NCI-H1105 (cell line): Measurements from ENCODE around the gene TRMT10C.
"Not testable (repeated sequence)": the region's sequence is repeated elsewhere in the genome, so short reads cannot be mapped to it uniquely, and the experiment has no call there.

Source experiments
- DNase-seq: peaks from one replicate; lab custom pipeline; 2025; lab: John Stamatoyannopoulos, UW

Gene TRMT10C

DNA sequence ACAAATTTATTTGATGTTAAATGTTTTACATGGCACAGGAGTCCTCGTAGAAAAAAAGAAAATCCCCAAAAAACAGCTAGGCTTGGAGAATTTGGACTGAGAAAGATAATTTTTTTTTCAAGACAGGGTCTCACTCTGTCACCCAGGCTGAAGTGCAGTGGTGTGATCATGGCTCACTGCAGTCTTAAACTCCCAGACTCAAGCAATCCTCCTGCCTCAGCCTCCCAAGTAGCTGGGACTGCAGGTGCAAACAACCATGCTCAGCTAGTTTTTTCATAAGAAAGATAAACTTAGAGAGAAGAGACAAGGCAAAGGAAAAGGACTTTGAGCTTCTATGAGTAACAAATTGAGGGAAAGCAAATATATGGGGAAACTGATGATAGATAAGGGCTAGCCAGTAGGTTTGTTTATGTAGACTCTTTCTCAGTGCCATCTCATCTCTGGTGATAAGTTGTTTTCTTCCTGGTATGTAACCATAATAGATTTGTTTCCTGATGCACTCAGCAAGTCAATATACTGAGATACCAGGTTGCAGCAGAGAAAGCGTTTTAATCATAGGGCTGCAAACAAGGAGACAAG is 13.1 kb upstream of the TRMT10C start:
- DNase-seq, result no peak

DNA sequence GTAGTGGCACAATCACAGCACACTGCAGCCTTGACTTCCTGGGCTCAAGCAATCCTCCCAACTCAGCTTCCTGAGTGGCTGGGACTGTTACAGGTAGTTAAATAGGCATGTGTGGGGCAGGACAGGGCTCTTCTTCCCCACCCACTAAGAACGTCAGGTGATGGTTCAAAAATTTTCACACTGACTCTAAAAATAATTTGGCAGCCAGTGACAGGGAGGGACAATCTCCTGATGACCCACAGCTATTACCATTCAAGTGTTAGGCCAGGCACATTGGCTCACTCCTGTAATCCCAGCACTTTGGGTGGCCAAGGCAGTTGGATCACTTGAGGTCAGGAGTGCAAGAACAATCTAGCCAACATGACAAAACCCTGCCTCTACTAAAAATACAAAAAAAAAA is 12.2 kb upstream of the TRMT10C start:
- DNase-seq, result no peak

DNA sequence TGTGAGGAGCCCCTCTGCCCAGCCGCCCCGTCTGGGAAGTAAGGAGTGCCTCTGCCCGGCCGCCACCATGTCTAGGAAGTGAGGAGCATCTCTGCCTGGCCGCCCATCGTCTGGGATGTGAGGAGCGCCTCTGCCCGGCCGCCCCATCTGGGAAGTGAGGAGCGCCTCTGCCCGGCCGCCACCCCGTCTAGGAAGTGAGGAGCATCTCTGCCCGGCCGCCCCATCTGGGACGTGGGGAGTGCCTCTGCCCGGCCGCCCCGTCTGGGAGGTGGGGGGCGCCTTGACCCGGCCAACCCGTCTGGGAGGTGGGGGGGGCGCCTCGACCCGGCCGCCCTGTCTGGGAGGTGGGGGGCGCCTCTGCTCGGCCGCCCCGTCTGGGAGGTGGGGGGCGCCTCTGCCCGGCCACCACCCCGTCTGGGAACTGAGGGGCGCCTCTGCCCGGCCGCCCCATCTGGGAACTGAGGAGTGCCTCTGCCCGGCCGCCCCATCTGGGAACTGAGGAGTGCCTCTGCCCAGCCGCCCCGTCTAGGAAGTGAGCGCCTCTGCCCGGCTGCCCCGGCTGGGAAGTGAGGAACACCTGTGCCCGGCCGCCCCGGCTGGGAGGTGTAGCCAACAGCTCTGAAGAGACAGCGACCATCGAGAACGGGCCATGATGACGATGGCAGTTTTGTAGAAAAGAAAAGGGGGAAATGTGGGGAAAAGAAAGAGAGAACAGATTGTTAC is 10.1 kb upstream of the TRMT10C start:
- DNase-seq, result not testable (repeated sequence)

DNA sequence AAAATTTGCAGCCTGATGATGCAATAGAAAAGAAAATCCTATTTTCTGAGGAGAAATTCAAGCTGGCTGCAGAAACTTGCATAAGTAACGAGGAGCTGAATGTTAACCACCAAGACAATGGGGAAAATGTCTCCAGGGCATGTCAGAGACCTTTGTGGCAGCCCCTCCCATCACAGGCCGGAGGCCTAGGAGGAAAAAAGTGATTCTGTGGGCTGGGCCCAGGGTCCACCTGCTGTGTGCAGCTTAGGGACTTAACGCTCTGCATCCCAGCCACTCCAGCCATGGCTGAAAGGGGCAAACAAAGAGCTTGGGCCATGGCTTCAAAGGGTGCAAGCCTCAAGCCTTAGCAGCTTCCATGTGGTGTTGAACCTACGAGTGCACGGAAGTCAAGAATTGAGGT is 8.3 kb upstream of the TRMT10C start:
- not testable (repeated sequence) for DNase-seq

DNA sequence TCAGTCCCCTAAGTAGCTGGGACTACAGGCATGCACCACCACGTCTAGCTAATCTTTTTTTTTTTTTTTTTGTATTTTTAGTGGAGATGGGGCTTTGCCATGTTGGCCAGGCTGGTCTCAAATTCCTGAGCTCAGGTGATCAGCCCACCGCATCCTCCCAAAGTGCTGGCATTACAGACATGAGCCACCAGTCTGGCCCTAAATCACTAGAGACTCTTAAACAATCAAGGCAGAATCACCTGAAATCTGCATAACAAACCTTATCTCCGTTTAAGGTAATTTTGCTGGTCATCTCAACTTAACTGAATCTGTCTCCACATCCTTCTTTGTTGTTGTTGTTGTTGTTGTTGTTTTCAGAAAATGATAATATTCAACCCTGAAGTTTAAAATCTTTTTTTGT is 5.6 kb upstream of the TRMT10C start:
- DNase-seq, result no peak

DNA sequence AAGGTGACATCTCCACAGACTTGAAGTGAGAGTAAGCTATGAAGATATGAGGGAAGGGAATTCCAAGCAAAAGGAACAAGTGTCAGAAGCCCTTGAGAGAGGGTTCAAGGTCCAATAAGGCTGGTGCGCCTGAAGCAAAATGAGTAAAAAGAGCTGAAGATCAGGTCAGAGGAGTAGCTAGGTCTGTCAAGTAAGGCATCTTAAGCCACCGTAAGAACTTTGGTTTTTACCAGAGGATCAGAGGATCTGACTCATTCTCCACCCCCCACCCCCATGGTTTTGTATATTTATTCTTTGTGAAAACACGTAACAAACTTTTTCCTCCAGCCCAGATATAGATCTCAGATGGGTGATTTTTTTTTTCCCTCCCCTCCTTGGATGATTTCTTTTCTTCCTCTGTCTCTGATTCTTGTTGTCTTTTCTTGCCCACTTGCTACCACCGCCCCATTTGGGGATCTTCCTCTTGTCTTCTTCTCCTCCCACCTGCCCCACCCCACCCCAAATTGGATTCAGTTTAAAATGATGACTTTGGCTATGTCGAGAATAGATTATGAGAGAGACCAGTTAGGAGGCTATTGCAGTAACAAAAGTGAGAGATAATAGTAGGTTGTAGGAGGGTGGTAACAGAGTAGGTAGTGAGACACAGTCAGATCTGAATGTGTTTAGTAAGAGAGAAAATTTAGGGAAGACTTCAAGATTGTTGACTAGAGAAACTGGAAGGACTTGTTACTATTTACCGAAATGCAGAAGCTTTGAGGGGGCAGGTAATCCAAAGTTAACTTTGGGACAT is 6.1 kb downstream of the TRMT10C start:
- no peak for DNase-seq

DNA sequence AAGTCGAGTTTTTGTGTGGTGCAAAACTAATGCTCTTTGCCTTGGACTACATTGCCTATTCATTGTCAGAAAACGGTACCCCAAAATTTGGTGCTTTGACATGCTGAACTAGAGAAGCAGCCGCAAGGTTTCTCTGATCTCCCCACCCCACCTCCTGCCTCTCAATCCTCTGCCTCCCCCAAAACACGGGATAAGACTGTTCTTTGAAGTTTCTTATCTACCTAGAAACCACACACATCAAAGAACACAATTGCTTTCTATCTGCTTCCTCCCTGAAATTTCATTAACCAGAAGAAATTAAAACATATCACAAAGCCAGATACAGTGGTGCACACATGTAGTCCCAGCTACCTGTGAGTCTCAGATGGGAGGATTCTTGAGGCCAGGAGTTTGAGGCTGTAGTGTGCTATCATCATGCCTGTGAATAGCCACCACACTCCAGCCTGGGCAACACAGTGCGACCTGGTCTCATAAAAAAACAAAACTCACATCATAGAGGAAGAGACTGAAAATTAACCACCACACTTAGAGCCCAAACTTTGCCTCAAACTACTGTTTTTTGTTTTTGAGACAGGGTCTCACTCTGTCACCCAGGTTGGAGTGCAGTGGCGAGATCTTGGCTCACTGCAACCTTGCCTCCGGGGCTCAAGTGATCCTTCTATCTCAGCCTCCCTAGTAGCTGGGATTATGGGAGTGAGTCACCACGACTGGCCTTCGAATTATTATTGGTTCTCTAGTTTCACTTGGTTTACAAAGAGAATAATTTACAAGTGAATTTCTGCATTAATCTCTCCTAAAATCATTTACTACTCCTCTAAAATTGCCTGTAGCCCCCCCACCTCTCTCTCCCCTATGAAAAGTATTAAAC is 9.6 kb downstream of the TRMT10C start:
- no peak for DNase-seq

DNA sequence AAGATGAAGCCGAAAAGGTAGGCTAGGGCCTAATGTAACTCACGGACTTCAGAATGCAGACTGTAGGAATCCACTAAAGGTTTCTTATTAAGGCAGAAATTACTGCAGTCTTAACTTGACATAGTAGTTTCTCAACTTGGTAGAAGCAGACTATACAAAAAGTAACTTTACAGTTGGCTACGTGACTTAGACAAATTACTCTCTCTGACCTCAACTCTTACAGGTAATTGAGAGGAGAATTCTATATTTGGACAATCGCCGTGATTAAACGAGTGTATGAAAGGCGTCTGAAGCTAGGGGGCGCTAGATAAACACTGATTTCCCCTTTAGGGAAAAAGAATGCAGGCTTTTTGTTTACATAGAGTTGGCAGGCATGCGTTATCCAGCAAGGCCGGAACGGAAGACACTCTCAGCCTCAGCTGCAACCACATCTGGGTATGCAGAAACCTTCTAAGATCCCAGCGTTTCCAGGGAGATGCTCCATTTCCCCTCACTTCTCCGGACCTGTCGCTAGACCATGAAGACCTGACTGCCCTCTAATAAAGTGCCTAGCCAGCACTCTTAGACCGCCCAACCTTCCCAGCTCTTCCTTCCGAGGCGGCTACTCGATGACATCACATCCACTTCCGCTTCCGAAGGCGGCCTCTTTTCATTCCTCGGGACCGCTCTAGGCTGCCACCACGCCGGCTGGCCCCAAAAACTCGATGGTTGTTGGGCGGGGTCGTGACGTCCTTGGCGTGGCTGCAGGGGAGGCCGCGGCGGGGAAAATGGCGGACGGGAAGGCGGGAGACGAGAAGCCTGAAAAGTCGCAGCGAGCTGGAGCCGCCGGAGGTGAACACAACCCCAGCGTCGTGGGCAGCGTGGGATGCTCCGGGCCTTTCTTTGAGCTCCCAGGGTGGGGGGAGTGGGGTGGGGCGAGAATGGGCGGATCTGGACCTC is 12.1 kb downstream of the TRMT10C start, which contains the start of gene PCNP:
Gene PCNP (plus strand): TSS at position 732 of the 939 bp plus-strand sequence. CDS start 36 bp downstream, at position 768.
- peak; percentile 97 for DNase-seq

DNA sequence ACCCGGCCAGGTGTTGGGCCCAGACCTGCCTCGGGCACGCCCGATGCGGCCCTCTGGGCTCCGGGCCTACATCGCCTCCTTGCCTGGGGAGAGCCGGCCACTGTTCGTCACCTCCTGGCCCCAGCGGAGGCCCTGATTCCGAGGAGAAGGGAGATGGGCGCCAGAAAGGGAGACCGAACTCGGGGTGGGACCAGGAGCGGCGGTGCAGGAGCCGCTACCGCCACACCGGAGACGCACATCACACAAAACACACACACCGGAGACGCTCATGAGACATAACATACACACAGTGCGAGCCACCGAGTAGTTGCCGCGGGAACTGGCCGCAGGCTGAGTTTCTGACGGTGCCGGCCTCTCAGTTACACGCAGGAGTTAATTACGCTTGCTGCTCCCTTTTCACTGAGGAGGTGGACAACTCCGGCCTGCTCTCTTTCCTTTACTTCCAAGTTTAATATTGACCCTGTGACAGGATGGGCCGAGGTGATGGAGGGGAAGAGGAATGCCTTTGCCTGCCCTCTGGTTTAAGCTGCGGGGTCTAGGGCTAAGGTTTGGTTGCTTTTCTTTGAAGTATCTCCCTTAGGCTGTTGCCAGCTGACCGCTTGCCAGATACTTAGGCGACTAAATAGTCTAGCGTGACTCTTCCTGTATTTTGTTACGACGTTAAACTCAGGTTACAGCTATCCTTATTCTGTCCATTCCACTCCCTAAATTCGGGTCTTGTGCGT is 12.9 kb downstream of the TRMT10C start:
- DNase-seq, result peak; percentile 54

DNA sequence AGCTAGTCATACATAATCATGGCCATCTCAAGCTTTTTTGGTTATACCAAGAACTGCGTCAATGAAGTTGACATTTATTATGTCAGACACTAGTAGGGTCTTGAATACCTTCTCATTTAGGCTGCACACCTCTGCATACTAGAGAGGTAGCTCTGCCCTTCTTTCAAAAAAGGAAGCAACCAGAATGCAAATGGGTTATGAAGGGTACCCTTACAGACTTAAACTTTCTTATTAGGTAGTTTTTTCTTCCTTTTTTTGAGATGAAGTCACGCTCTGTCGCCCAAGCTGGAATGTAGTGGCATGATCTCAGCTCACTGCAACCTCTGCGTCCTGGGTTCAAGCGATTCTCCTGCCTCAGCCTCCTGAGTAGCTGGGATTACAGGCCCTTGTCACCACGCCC is 15.6 kb downstream of the TRMT10C start:
- no peak for DNase-seq

DNA sequence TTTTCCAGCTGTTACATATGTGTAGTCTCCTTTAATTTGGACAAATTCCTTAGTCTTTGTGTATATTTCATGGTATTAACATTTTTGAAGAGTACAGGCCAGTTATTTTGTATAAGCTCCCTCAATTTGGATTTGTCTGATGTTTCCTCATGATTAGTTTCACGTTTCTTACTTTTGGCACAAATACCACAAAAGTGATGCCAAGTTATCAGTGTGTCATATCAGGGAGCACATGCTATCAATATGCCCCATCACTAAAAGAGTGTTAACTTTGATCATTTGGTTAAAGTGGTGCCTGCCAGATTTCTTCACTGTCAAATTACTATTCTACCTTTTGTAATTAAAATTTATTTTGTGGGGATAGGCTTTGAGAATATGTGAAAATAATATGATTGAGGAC is 26.9 kb downstream of the TRMT10C start:
- DNase-seq, result no peak

DNA sequence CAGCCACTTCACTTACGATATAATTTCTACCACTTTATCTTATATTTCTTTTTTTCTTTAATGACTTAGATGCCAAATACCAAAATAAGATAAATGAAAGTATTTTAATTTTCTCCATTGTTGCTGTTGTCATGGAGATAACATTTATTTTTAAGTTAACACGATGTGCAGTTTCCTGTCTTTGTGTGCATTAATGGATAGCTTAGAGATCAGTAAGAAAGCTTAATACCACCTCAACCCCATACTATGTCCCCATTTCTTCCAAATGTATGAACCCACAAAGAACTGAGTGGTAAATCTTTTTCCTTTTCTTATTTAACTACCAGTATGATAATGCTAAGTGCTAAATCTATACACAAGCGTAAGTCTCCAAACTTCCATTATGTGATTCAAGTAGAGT is 29.4 kb downstream of the TRMT10C start:
- no peak for DNase-seq

DNA sequence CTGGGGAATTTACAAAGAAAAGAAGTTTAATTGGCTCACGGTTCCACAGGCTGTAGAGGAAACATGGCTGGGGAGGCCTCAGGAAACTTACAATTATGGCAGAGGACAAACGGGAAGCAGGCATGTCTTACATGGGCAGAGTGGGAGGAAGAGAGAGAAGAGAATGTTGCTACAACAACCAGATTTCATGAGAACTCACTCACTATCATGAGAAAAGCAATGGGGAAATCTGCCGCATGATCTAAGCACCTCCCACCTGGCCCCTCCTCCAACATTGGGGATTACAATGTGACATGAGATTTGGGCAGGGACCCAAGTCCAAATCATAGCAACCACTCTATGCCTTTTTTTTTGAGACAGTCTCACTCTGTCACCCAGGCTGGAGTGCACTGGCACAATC is 41.1 kb downstream of the TRMT10C start:
- no peak for DNase-seq

DNA sequence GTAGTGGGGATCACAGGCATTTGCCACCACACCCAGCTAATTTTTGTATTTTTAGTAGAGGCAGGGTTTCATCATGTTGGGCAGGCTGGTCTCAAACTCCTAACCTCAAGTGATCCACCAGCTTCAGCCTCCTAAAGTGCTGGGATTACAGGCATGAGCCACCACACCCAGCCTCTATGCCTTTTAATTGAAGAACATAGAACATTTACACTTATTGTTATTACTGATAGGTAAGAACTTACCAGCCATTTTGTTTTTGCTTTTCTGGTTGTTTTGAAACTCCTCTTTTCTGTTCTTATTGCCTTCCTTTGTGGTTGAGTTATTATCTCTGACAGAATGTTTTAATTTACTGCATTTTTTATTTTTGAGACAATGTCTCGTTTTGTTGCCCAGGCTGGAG is 41.5 kb downstream of the TRMT10C start:
- DNase-seq, result no peak

DNA sequence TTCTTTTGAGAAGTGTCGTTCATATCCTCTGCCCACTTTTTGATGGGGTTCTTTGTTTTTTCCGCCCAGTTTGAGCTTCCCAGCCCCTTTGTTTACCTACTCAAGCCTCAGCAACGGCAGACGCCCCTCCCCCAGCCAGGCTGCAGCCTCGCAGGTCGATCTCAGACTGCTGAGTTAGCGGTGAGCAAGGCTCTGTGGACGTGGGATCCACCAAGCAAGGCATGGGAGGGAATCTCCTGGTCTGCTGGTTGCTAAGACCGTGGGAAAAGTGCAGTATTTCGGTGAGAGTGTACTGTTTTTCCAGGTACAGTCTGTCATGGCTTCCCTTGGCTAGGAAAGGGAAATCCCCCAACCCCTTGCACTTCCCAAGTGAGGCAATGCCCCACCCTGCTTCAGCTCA is 43.7 kb downstream of the TRMT10C start:
- not testable (repeated sequence) for DNase-seq

DNA sequence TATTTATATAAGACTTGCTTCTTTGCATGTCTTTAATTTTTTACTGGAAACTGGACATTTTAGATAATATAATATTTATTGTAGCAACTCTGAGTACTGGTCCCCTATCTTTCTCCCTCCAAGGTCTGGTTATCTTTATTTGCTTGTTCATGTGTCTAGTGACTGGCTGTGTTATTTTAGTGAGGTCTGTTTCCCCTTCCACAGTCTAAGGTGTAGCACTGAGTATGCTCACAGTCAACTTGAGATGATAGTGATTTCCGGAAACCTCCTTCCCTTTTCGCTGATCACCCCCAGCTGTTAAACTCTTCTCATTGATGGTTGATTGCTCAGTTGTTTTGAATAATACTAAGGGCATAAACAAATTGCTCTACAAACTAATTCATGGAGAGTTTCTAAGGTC is 49.4 kb downstream of the TRMT10C start:
- no peak for DNase-seq

DNA sequence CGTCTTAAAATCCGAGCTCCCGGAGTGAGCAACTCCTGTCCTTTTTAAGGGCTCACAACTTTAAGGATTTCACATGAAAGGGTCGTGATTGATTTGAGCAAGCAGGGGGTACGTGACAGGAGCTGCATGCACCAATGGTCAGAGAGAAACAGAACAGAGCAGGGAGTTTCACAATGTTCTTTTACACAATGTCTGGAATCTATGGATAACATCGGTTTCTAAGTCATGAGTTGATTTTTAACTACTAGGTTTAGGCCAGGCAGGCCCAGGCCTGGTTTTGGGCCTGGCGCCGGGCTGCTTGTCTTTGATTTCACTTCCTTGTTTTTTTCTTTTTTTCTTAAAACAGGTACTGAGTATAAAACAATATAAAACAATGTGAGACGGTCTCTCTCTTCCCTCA is 51.3 kb downstream of the TRMT10C start:
- DNase-seq, result not testable (repeated sequence)

DNA sequence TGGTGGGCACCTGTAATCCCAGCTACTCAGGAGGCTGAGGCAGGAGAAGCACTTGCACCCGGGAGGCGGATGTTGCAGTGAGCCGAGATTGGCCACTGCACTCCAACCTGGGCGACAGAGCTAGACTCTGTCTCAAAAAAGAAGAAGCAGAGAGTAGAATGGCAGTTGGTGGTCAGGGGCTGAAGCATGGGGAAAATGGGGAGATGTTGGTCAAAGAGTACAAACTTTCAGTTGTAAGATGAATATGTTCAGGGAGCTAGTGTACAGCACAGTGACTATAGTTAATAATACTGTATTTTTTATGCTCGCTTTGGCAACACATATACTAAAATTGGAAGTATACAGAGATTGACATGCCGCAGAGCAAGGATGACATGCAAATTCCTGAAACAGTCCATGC is 53.9 kb downstream of the TRMT10C start:
- DNase-seq, result no peak
